DOHH2 (cell line): ENCODE measurements around the gene C2.

ENCODE experiments used
- CTCF ChIP-seq: fragments of 200-600 bp; sonication (generic); IDR thresholded peaks from one replicate; pipeline ENCODE4 v1.5.1; 2014; ENCODE audit warnings: antibody characterized with exemption, mild to moderate bottlenecking, low read depth, low read length; ENCODE audit not compliant: poor library complexity, severe bottlenecking
- EZH2phosphoT487 ChIP-seq: fragments of 200-600 bp; sonication (generic); IDR thresholded peaks from 2 replicates; pipeline ENCODE4 v1.6.1; 2017; ENCODE audit warnings: borderline replicate concordance, mild to moderate bottlenecking, antibody characterized with exemption, low read length, moderate library complexity, mixed read lengths

GRCh38 chr6:31958741-31959739 lies 31.5 kb downstream of the C2 start, which contains the start of the genes NELFE and SKIC2:
- TF ChIP-seq CTCF (no peak), EZH2phosphoT487 (no peak)
